ENCODE results near the gene C12orf54. TPM values are rescaled to one million over a fixed set of nuclear protein-coding genes. Genes with fewer than 3 reads are reported as not detected.

The C12orf54 gene
- total RNA-seq, 1 experiment from 2014 or later = not detected

DNA sequence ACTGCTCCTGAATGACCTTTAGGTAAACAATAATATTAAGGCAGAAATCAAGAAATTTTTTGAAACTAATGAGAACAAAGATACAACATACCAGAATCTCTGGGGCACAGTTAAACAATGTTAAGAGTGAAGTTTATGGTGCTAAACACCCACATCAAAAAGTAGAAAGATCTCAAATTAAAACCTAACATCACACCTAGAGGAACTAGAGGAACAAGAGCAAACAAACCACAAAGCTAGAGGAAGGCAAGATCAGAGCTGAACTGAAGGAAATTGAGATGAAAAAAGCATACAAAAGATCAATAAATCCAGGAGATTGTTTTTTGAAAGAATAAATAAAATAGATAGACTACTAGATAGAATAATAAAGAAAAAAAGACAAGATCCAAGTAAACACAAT, 50.3 kb downstream of the C12orf54 start:
- TF ChIP-seq, protein P1, sequence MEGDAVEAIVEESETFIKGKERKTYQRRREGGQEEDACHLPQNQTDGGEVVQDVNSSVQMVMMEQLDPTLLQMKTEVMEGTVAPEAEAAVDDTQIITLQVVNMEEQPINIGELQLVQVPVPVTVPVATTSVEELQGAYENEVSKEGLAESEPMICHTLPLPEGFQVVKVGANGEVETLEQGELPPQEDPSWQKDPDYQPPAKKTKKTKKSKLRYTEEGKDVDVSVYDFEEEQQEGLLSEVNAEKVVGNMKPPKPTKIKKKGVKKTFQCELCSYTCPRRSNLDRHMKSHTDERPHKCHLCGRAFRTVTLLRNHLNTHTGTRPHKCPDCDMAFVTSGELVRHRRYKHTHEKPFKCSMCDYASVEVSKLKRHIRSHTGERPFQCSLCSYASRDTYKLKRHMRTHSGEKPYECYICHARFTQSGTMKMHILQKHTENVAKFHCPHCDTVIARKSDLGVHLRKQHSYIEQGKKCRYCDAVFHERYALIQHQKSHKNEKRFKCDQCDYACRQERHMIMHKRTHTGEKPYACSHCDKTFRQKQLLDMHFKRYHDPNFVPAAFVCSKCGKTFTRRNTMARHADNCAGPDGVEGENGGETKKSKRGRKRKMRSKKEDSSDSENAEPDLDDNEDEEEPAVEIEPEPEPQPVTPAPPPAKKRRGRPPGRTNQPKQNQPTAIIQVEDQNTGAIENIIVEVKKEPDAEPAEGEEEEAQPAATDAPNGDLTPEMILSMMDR (conservative IDR thresholded peaks at IDR 0.05) = no peak
- H3K18ac ChIP-seq (ENCODE audit: insufficient read length, low read depth, low read length) = no peak overlapping the region
- H3T11ph ChIP-seq (ENCODE audit: low read length) = no peak overlapping the region
- H2BK120ac ChIP-seq (ENCODE audit: low read depth, low read length, poor library complexity, severe bottlenecking) = no peak overlapping the region
- H2BK20ac ChIP-seq (ENCODE audit: low read depth, low read length, poor library complexity, severe bottlenecking) = no peak overlapping the region
- no peaks in the 10 kb centered on the region for H3K9me3 ChIP-seq (ENCODE audit: control insufficient read depth, low read depth, low read length)
- H3K23ac ChIP-seq (ENCODE audit: insufficient read length, low read depth, low read length) = no peak overlapping the region
- H3K27me3 Mint-ChIP-seq (ENCODE audit: low read depth) = peaks cover 6% of the 10 kb centered on the region
- no peaks in the 10 kb centered on the region for H3K4me1 Mint-ChIP-seq
- H3K27me3 ChIP-seq (ENCODE audit: insufficient read depth, low read length) = no peaks in the 10 kb centered on the region
- H3K79me1 ChIP-seq (ENCODE audit: insufficient read depth, low read depth, low read length, poor library complexity, severe bottlenecking) = no peaks in the 10 kb centered on the region
- H3K23me2 ChIP-seq (ENCODE audit: insufficient read length, low read depth, low read length, poor library complexity, severe bottlenecking) = no peaks in the 10 kb centered on the region
- H3K36me3 Mint-ChIP-seq (ENCODE audit: insufficient read depth in 1 of 3, low read depth in 3 of 3) = no peaks in the 10 kb centered on the region
- H2BK5ac ChIP-seq (ENCODE audit: insufficient read length, low read length) = no peak overlapping the region
- no peak overlapping the region for H2BK15ac ChIP-seq (ENCODE audit: low read depth, low read length)
- H3K9me3 Mint-ChIP-seq = peaks cover 18 to 87% of the 10 kb centered on the region in 2 experiments
- no peak overlapping the region for H2AK5ac ChIP-seq (ENCODE audit: insufficient read length, low read length)
- H3K4me3 Mint-ChIP-seq = no peak overlapping the region
- no peak overlapping the region for H3K27ac Mint-ChIP-seq
- no peak overlapping the region for H4K91ac ChIP-seq (ENCODE audit: insufficient read length, low read depth, low read length)
- DNase-seq = no peak
- no peak overlapping the region for H3K9ac ChIP-seq (ENCODE audit: extremely low read depth, insufficient read length, low read length)
- H3K4me2 ChIP-seq (ENCODE audit: insufficient read depth, insufficient read length, low read length) = no peak overlapping the region
- no peak overlapping the region for H4K8ac ChIP-seq (replicated peaks; ENCODE audit: insufficient read length, low read depth, low read length)
- H3K56ac ChIP-seq (ENCODE audit: insufficient read length, low read depth, low read length) = no peak overlapping the region
- H4K20me1 ChIP-seq (ENCODE audit: control insufficient read depth, insufficient read depth, insufficient read length) = no peaks in the 10 kb centered on the region
- H2AFZ ChIP-seq (ENCODE audit: low read length) = no peak overlapping the region
- H3K4ac ChIP-seq (ENCODE audit: low read depth, low read length) = no peak overlapping the region
- no peak overlapping the region for H2BK12ac ChIP-seq (ENCODE audit: insufficient read length, low read depth, low read length)
- no peaks in the 10 kb centered on the region for H3K79me2 ChIP-seq (ENCODE audit: insufficient read depth, low read length)
- no peak overlapping the region for H4K5ac ChIP-seq (ENCODE audit: insufficient read length, low read depth, low read length)
- H3K14ac ChIP-seq (ENCODE audit: insufficient read depth, low read length) = no peak overlapping the region
- no peaks in the 10 kb centered on the region for H3K4me1 ChIP-seq (ENCODE audit: insufficient read depth, low read length)
- H3K27ac ChIP-seq (ENCODE audit: insufficient read length, low read depth, low read length) = no peak overlapping the region
